Right renal cortex interstitium (tissue), 3 donors: Measurements from ENCODE around the gene PPM1H. TPM values are rescaled to one million over a fixed set of nuclear protein-coding genes. Genes with fewer than 3 reads are reported as not detected.

ENCODE experiments used
- DNase-seq, 3 donors: peaks; one replicate each; pipeline ENCODE4 v3.0.0-alpha.2; 2013; ENCODE audit warnings: low read depth in 3 of 3, low spot score in 2 of 3
- polyA plus RNA-seq, 3 donors: library from polyadenylated mRNA; unstranded; fragments of 120-200 nt; gene quantifications; one replicate each; pipeline ENCODE4 v1.2.1, GENCODE V29; 2013; ENCODE audit not compliant: insufficient read length in 3 of 3

PPM1H gene
- polyA plus RNA-seq, 3 donors: 28.9 to 31.2 (median 29.2) TPM

- no peak for DNase-seq
Observed at GRCh38 chr12:62718762-62719426, 216.1 kb downstream of the PPM1H start.

GRCh38 chr12:62717643-62718042 is 217.3 kb downstream of the PPM1H start:
- no peak for DNase-seq

- DNase-seq: no peak
Observed at GRCh38 chr12:62716866-62717525, 218.0 kb downstream of the PPM1H start.

GRCh38 chr12:62716037-62716436 is 218.9 kb downstream of the PPM1H start:
- no peak for DNase-seq

- peak in 1 of 3 donors; percentile 65 for DNase-seq
Observed at GRCh38 chr12:62714774-62715721, 219.9 kb downstream of the PPM1H start.

- DNase-seq: no peak
Observed at GRCh38 chr12:62714181-62714773, 220.7 kb downstream of the PPM1H start.

- no peak for DNase-seq
Observed at GRCh38 chr12:62713723-62714122, 221.2 kb downstream of the PPM1H start.

GRCh38 chr12:62712681-62713573 is 222.0 kb downstream of the PPM1H start:
- no peak for DNase-seq

GRCh38 chr12:62711631-62712241 is 223.2 kb downstream of the PPM1H start:
- no peak for DNase-seq

- no peak for DNase-seq
Observed at GRCh38 chr12:62709311-62709710, 225.6 kb downstream of the PPM1H start.

GRCh38 chr12:62707939-62708338 is 227.0 kb downstream of the PPM1H start:
- DNase-seq: no peak

GRCh38 chr12:62705846-62706245 is 229.1 kb downstream of the PPM1H start:
- DNase-seq: no peak

- DNase-seq: no peak
Observed at GRCh38 chr12:62703011-62703380, 232.0 kb downstream of the PPM1H start.

- no peak for DNase-seq
Observed at GRCh38 chr12:62701492-62701891, 233.5 kb downstream of the PPM1H start.

- no peak for DNase-seq
Observed at GRCh38 chr12:62700091-62700880, 234.7 kb downstream of the PPM1H start.

GRCh38 chr12:62698701-62699101 is 236.2 kb downstream of the PPM1H start:
- DNase-seq: no peak

- DNase-seq: no peak
Observed at GRCh38 chr12:62697893-62698292, 237.1 kb downstream of the PPM1H start.

- no peak for DNase-seq
Observed at GRCh38 chr12:62695696-62696095, 239.3 kb downstream of the PPM1H start.

GRCh38 chr12:62694632-62695031 is 240.3 kb downstream of the PPM1H start:
- no peak for DNase-seq
